Stimulated activated naive CD8-positive, alpha-beta T cell treated with anti-CD3 and anti-CD28 coated beads, Interleukin-15, amount 100 ng/mL, for 72 hours (primary cell): ENCODE results near the gene DHRSX.
"Not testable (repeated sequence)": the region's sequence is repeated elsewhere in the genome, so short reads cannot be mapped to it uniquely, and the experiment has no call there.

Source experiments
- ATAC-seq: fragments of 150-1000 bp; cut with Tn5 transposase; 2 replicates; pipeline ENCODE4 v1.10.0; 2021; ENCODE audit warnings: mild to moderate bottlenecking, moderate library complexity
- DNase-seq, 2 donors: peaks; one replicate each; pipeline ENCODE4 v3.0.0; 2021 to 2022
- H3K27ac Mint-ChIP-seq, 2 donors: one replicate each; pipeline ENCODE4 v1.8.0; 2022; ENCODE audit warnings: mild to moderate bottlenecking in 2 of 2, mixed read lengths in 2 of 2, moderate library complexity in 2 of 2
- H3K27me3 Mint-ChIP-seq: one replicate; pipeline ENCODE4 v1.8.0; 2022; ENCODE audit warnings: mixed read lengths
- H3K4me1 Mint-ChIP-seq: one replicate; pipeline ENCODE4 v1.8.0; 2022; ENCODE audit warnings: mild to moderate bottlenecking, mixed read lengths
- H3K4me3 Mint-ChIP-seq, 2 donors: one replicate each; pipeline ENCODE4 v1.8.0; 2022; ENCODE audit warnings: mild to moderate bottlenecking in 2 of 2, mixed read lengths in 2 of 2, moderate library complexity in 1 of 2
- H3K9me3 Mint-ChIP-seq, 2 donors: one replicate each; pipeline ENCODE4 v1.8.0; 2022; ENCODE audit warnings: mixed read lengths in 2 of 2

DHRSX gene

GRCh38 chrX:2398064-2398656 lies 102.6 kb downstream of the DHRSX start:
- no peak overlapping the region for H3K27ac Mint-ChIP-seq
- DNase-seq = no peak

GRCh38 chrX:2397229-2398063 lies 103.3 kb downstream of the DHRSX start:
- H3K9me3 Mint-ChIP-seq = no peaks in the 10 kb centered on the region
- no peaks in the 10 kb centered on the region for H3K4me1 Mint-ChIP-seq
- DNase-seq (no peak), ATAC-seq (no peak)
- no peaks in the 10 kb centered on the region for H3K27me3 Mint-ChIP-seq
- H3K4me3 Mint-ChIP-seq = no peak overlapping the region
- no peak overlapping the region for H3K27ac Mint-ChIP-seq

More at GRCh38 chrX:2398064-2398656, 102.6 kb downstream of the DHRSX start:
- no peak overlapping the region for H3K4me3 Mint-ChIP-seq
- ATAC-seq = no peak
- H3K27me3 Mint-ChIP-seq = no peaks in the 10 kb centered on the region
- no peaks in the 10 kb centered on the region for H3K9me3 Mint-ChIP-seq
- no peaks in the 10 kb centered on the region for H3K4me1 Mint-ChIP-seq

- no peaks in the 10 kb centered on the region for H3K4me1 Mint-ChIP-seq
- no peak for ATAC-seq
Observed at GRCh38 chrX:2395261-2395992, 105.3 kb downstream of the DHRSX start.

GRCh38 chrX:2391869-2392606 lies 108.7 kb downstream of the DHRSX start:
- H3K9me3 Mint-ChIP-seq = peaks cover 5 to 10% of the 10 kb centered on the region in 2 donors
- H3K27me3 Mint-ChIP-seq = no peaks in the 10 kb centered on the region
- H3K27ac Mint-ChIP-seq = no peak overlapping the region
- no peak overlapping the region for H3K4me3 Mint-ChIP-seq
- H3K4me1 Mint-ChIP-seq = no peaks in the 10 kb centered on the region
- ATAC-seq = no peak
- DNase-seq = no peak

More at GRCh38 chrX:2395261-2395992, 105.3 kb downstream of the DHRSX start:
- DNase-seq = no peak
- Mint-ChIP-seq H3K4me3 (no peak overlapping the region), H3K9me3 (peaks cover 5 to 10% of the 10 kb centered on the region in 2 donors), H3K27me3 (no peaks in the 10 kb centered on the region), H3K27ac (peak overlapping the region in 1 of 2 donors; percentile 50)

GRCh38 chrX:2390754-2391153 lies 110.0 kb downstream of the DHRSX start:
- H3K27ac Mint-ChIP-seq = peak overlapping the region in 1 of 2 donors; percentile 74
- no peaks in the 10 kb centered on the region for H3K27me3 Mint-ChIP-seq
- DNase-seq (no peak), ATAC-seq (no peak)
- H3K4me3 Mint-ChIP-seq = no peak overlapping the region
- no peaks in the 10 kb centered on the region for H3K4me1 Mint-ChIP-seq
- H3K9me3 Mint-ChIP-seq = peaks cover 5 to 10% of the 10 kb centered on the region in 2 donors

- ATAC-seq, H3K27ac Mint-ChIP-seq, H3K4me3 Mint-ChIP-seq, DNase-seq, H3K4me1 Mint-ChIP-seq, H3K27me3 Mint-ChIP-seq: not testable (repeated sequence)
- H3K9me3 Mint-ChIP-seq = peaks cover 5 to 10% of the 10 kb centered on the region in 2 donors
Observed at GRCh38 chrX:2389731-2390130, 111.0 kb downstream of the DHRSX start.

- Mint-ChIP-seq H3K4me3 (no peak overlapping the region), H3K9me3 (peaks cover 5 to 10% of the 10 kb centered on the region in 2 donors), H3K27me3 (no peaks in the 10 kb centered on the region), H3K4me1 (no peaks in the 10 kb centered on the region), H3K27ac (peak overlapping the region in 1 of 2 donors; percentile 76)
- ATAC-seq (no peak), DNase-seq (no peak)
Observed at GRCh38 chrX:2389324-2389723, 111.5 kb downstream of the DHRSX start.

- Mint-ChIP-seq H3K4me1 (no peaks in the 10 kb centered on the region), H3K27ac (no peak overlapping the region), H3K27me3 (no peaks in the 10 kb centered on the region), H3K9me3 (peaks cover 5 to 10% of the 10 kb centered on the region in 2 donors), H3K4me3 (no peak overlapping the region)
- DNase-seq (no peak), ATAC-seq (peak; percentile 7)
Observed at GRCh38 chrX:2388669-2389068, 112.1 kb downstream of the DHRSX start.

GRCh38 chrX:2387614-2388239 lies 113.0 kb downstream of the DHRSX start:
- H3K27ac Mint-ChIP-seq = no peak overlapping the region
- H3K4me3 Mint-ChIP-seq = no peak overlapping the region
- H3K9me3 Mint-ChIP-seq = peaks cover 5 to 10% of the 10 kb centered on the region in 2 donors
- DNase-seq (no peak), ATAC-seq (peak; percentile 42)
- H3K27me3 Mint-ChIP-seq = no peaks in the 10 kb centered on the region
- no peaks in the 10 kb centered on the region for H3K4me1 Mint-ChIP-seq

GRCh38 chrX:2385224-2385623 lies 115.6 kb downstream of the DHRSX start:
- ATAC-seq (no peak), DNase-seq (no peak)
- Mint-ChIP-seq H3K4me1 (no peaks in the 10 kb centered on the region), H3K9me3 (no peaks in the 10 kb centered on the region), H3K27me3 (no peaks in the 10 kb centered on the region), H3K27ac (no peak overlapping the region), H3K4me3 (no peak overlapping the region)

- DNase-seq (no peak), ATAC-seq (no peak)
- Mint-ChIP-seq H3K4me1 (no peaks in the 10 kb centered on the region), H3K9me3 (no peaks in the 10 kb centered on the region), H3K27ac (no peak overlapping the region), H3K27me3 (no peaks in the 10 kb centered on the region), H3K4me3 (no peak overlapping the region)
Observed at GRCh38 chrX:2384486-2384885, 116.3 kb downstream of the DHRSX start.

- peak; percentile 23 for ATAC-seq
- DNase-seq = no peak
- Mint-ChIP-seq H3K27me3 (no peaks in the 10 kb centered on the region), H3K27ac (no peak overlapping the region), H3K9me3 (no peaks in the 10 kb centered on the region), H3K4me3 (no peak overlapping the region), H3K4me1 (no peaks in the 10 kb centered on the region)
Observed at GRCh38 chrX:2383735-2384134, 117.0 kb downstream of the DHRSX start.

- H3K27me3 Mint-ChIP-seq = no peaks in the 10 kb centered on the region
- H3K4me3 Mint-ChIP-seq = no peak overlapping the region
- no peaks in the 10 kb centered on the region for H3K4me1 Mint-ChIP-seq
- ATAC-seq (no peak), DNase-seq (no peak)
- H3K9me3 Mint-ChIP-seq = no peaks in the 10 kb centered on the region
- no peak overlapping the region for H3K27ac Mint-ChIP-seq
Observed at GRCh38 chrX:2383144-2383543, 117.6 kb downstream of the DHRSX start.

- not testable (repeated sequence) for H3K27ac Mint-ChIP-seq, H3K4me3 Mint-ChIP-seq, DNase-seq, H3K4me1 Mint-ChIP-seq, ATAC-seq, H3K27me3 Mint-ChIP-seq, H3K9me3 Mint-ChIP-seq
Observed at GRCh38 chrX:2382433-2383048, 118.2 kb downstream of the DHRSX start.
